Measurements from ENCODE around the gene PHC3. TPM values are rescaled to one million over a fixed set of nuclear protein-coding genes. Genes with fewer than 3 reads are reported as not detected.

Gene PHC3
- polyA plus RNA-seq, 2 of the 4 experiments (the other 2 are of a cell fraction), result 10.8 to 49.1 TPM

DNA sequence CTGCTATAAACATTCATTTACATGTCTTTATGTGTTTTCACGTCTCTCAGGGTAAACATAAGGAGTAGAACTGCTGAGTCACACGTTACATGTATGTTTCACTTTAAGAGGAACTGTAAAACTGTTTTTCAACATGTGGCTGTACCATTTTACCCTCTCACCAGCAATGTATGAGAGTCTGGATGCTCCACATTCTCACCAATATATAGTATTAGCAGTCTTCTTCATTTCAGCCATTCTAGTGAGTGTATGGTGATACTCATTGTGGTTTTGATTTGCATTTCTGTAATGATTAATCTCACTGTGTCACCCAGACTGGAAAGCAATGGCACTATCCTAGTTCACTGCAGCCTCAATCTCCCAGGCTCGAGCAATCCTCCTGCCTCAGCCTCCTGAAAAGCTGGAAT is 37.1 kb downstream of the PHC3 start:
- no peak for FAIRE-seq

DNA sequence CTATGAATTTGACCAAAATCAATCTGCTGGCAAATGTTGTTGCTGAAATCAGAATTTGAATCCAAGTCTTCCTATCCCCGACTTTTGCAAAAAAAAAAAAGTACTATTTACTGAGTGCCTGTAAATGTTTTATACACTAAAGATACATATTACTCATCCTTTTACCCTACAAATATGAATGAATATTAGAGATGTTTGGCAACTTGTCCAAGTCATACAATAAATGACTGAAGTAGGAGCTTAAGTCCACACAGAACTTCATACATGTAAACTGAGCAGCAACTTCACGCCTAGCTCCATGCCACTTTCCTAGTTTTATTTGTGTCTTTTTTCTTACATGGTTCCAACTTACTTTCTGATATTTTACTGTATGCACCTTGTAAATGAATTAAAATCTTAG is 39.2 kb downstream of the PHC3 start:
- H3K4me3 ChIP-seq, result no peak overlapping the region
- CTCF ChIA-PET, result interaction anchor here (1.2 kb wide), 2 partner anchors 9 to 26 kb away, joined by 3 read pairs; no protein-coding TSS in a partner anchor
- POLR2A ChIA-PET, result no interaction called here
- FAIRE-seq, result no peak
- no peak for DNase-seq (ENCODE audit: low read depth in 1 of 2, low spot score in 1 of 2)
- H3K4me2 ChIP-seq, result no peak overlapping the region
- 80% methylated on average over 2 of the region's 2 CpGs for WGBS (ENCODE audit: missing lambda C conversion rate)
- no peaks in the 10 kb centered on the region for H3K9me3 ChIP-seq
- no peak overlapping the region for H3K27ac ChIP-seq
- no peak for ATAC-seq
- TF ChIP-seq RNF2 (IDR thresholded peaks at IDR 0.05; ENCODE audit: borderline replicate concordance, low read depth), result no peak
- no peak for TF ChIP-seq POLR2A (IDR thresholded peaks at IDR 0.05; ENCODE audit: low read length)
- no peak for TF ChIP-seq JUNB (IDR thresholded peaks at IDR 0.05)
- no peak for TF ChIP-seq PHF8 (IDR thresholded peaks at IDR 0.05; ENCODE audit: borderline replicate concordance, low read depth)
- TF ChIP-seq HDAC2 (IDR thresholded peaks at IDR 0.05), result no peak
- TF ChIP-seq HEYL (CRISPR knock-in tag; IDR thresholded peaks at IDR 0.05), result no peak
- no peak for TF ChIP-seq ZNF302 (CRISPR knock-in tag; IDR thresholded peaks at IDR 0.05)
- TF ChIP-seq MAZ (IDR thresholded peaks at IDR 0.05; ENCODE audit: borderline replicate concordance, low read depth, low read length), result no peak
- TF ChIP-seq FOXS1 (CRISPR knock-in tag; IDR thresholded peaks at IDR 0.05), result no peak
- no peak for TF ChIP-seq MAFK (IDR thresholded peaks at IDR 0.05; ENCODE audit: partially characterized antibody)
- no peak for TF ChIP-seq ESRRA (IDR thresholded peaks at IDR 0.05; ENCODE audit: borderline replicate concordance, low read length)
- no peak for TF ChIP-seq MYC (IDR thresholded peaks at IDR 0.05; ENCODE audit: borderline replicate concordance, low read length)
- TF ChIP-seq, protein P1, sequence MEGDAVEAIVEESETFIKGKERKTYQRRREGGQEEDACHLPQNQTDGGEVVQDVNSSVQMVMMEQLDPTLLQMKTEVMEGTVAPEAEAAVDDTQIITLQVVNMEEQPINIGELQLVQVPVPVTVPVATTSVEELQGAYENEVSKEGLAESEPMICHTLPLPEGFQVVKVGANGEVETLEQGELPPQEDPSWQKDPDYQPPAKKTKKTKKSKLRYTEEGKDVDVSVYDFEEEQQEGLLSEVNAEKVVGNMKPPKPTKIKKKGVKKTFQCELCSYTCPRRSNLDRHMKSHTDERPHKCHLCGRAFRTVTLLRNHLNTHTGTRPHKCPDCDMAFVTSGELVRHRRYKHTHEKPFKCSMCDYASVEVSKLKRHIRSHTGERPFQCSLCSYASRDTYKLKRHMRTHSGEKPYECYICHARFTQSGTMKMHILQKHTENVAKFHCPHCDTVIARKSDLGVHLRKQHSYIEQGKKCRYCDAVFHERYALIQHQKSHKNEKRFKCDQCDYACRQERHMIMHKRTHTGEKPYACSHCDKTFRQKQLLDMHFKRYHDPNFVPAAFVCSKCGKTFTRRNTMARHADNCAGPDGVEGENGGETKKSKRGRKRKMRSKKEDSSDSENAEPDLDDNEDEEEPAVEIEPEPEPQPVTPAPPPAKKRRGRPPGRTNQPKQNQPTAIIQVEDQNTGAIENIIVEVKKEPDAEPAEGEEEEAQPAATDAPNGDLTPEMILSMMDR (IDR thresholded peaks at IDR 0.05), result no peak
- TF ChIP-seq, protein P2, sequence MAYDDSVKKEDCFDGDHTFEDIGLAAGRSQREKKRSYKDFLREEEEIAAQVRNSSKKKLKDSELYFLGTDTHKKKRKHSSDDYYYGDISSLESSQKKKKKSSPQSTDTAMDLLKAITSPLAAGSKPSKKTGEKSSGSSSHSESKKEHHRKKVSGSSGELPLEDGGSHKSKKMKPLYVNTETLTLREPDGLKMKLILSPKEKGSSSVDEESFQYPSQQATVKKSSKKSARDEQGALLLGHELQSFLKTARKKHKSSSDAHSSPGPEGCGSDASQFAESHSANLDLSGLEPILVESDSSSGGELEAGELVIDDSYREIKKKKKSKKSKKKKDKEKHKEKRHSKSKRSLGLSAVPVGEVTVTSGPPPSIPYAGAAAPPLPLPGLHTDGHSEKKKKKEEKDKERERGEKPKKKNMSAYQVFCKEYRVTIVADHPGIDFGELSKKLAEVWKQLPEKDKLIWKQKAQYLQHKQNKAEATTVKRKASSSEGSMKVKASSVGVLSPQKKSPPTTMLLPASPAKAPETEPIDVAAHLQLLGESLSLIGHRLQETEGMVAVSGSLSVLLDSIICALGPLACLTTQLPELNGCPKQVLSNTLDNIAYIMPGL (CRISPR knock-in tag; IDR thresholded peaks at IDR 0.05; ENCODE audit: borderline replicate concordance), result no peak
- TF ChIP-seq NPAS2 (CRISPR knock-in tag; IDR thresholded peaks at IDR 0.05; ENCODE audit: borderline replicate concordance), result no peak
- no peak for TF ChIP-seq NR3C1 (IDR thresholded peaks at IDR 0.05)
- no peak for TF ChIP-seq FOSL2 (IDR thresholded peaks at IDR 0.05)
- TF ChIP-seq FOSL2 (CRISPR knock-in tag; IDR thresholded peaks at IDR 0.05), result no peak
- TF ChIP-seq, protein P3, sequence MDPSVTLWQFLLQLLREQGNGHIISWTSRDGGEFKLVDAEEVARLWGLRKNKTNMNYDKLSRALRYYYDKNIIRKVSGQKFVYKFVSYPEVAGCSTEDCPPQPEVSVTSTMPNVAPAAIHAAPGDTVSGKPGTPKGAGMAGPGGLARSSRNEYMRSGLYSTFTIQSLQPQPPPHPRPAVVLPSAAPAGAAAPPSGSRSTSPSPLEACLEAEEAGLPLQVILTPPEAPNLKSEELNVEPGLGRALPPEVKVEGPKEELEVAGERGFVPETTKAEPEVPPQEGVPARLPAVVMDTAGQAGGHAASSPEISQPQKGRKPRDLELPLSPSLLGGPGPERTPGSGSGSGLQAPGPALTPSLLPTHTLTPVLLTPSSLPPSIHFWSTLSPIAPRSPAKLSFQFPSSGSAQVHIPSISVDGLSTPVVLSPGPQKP (IDR thresholded peaks at IDR 0.05; ENCODE audit: low read depth, low read length), result no peak
- no peak for TF ChIP-seq GATA3 (IDR thresholded peaks at IDR 0.05; ENCODE audit: borderline replicate concordance)
- peaks cover 16% of the 10 kb centered on the region; the same call in 2 of the 3 replicates for H3K4me1 ChIP-seq

More for the DNA sequence above, 37.1 kb downstream of the PHC3 start:
- POLR2A ChIA-PET, result no interaction called here
- CTCF ChIA-PET, result interaction anchor here (0.6 kb wide), 1 partner anchor 25 kb away, joined by 3 read pairs; no protein-coding TSS in a partner anchor
- 72% methylated on average over 3 of the region's 3 CpGs for WGBS (ENCODE audit: missing lambda C conversion rate)
- Histone ChIP-seq H3K4me2 (peak overlapping the region; percentile 25; the same call in 1 of the 3 replicates), H3K27ac (peak overlapping the region; percentile 30 to 39; a peak in 5 of 6 replicates), H3K4me1 (peaks cover 16% of the 10 kb centered on the region; the same call in 2 of the 3 replicates), H3K4me3 (no peak overlapping the region), H3K9me3 (no peaks in the 10 kb centered on the region)
- TF ChIP-seq, protein P4, sequence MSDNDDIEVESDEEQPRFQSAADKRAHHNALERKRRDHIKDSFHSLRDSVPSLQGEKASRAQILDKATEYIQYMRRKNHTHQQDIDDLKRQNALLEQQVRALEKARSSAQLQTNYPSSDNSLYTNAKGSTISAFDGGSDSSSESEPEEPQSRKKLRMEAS (IDR thresholded peaks at IDR 0.05), result no peak
- TF ChIP-seq CHD2 (IDR thresholded peaks at IDR 0.05; ENCODE audit: low read length, partially characterized antibody), result no peak
- TF ChIP-seq RFX5 (IDR thresholded peaks at IDR 0.05), result no peak
- TF ChIP-seq POLR2A (IDR thresholded peaks at IDR 0.05; ENCODE audit: low read length), result no peak
- TF ChIP-seq, protein P1 (IDR thresholded peaks at IDR 0.05), result no peak
- peak; percentile 66 for TF ChIP-seq NFE2L2 (conservative IDR thresholded peaks at IDR 0.05; ENCODE audit: low read length)
- TF ChIP-seq CHD4 (IDR thresholded peaks at IDR 0.05; ENCODE audit: borderline replicate concordance), result no peak
- no peak for TF ChIP-seq CBX8 (IDR thresholded peaks at IDR 0.05)
- TF ChIP-seq, protein P5, sequence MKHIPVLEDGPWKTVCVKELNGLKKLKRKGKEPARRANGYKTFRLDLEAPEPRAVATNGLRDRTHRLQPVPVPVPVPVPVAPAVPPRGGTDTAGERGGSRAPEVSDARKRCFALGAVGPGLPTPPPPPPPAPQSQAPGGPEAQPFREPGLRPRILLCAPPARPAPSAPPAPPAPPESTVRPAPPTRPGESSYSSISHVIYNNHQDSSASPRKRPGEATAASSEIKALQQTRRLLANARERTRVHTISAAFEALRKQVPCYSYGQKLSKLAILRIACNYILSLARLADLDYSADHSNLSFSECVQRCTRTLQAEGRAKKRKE (CRISPR knock-in tag; IDR thresholded peaks at IDR 0.05; ENCODE audit: low read depth), result no peak
- TF ChIP-seq, protein P6, sequence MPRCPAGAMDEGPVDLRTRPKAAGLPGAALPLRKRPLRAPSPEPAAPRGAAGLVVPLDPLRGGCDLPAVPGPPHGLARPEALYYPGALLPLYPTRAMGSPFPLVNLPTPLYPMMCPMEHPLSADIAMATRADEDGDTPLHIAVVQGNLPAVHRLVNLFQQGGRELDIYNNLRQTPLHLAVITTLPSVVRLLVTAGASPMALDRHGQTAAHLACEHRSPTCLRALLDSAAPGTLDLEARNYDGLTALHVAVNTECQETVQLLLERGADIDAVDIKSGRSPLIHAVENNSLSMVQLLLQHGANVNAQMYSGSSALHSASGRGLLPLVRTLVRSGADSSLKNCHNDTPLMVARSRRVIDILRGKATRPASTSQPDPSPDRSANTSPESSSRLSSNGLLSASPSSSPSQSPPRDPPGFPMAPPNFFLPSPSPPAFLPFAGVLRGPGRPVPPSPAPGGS (IDR thresholded peaks at IDR 0.05), result no peak
- TF ChIP-seq SMC3 (IDR thresholded peaks at IDR 0.05), result no peak
- TF ChIP-seq MAFK (IDR thresholded peaks at IDR 0.05; ENCODE audit: partially characterized antibody), result peak; percentile 91
- DNase-seq (ENCODE audit: low read depth in 1 of 2, low spot score in 1 of 2) (peak in 1 of 2 experiments; percentile 26), ATAC-seq (peak in 1 of 2 experiments; percentile 59; a peak in 3 of 6 replicates)

Measured in A549 (cell line).